OCI-LY7 (cell line): ENCODE measurements around the gene CST9. TPM values are rescaled to one million over a fixed set of nuclear protein-coding genes. Genes with fewer than 3 reads are reported as not detected.

Source experiments
- BruUV-seq: library from RNA; stranded (reverse); fragments of 400-500 nt; replicated peaks from 2 replicates; lab custom pipeline; 2021; lab: Mats Ljungman, UMichigan
- CTCF ChIA-PET: fragments of 300-600 bp; sonication (Branson Sonifier 250); formaldehyde crosslinking; loops from one replicate; lab custom pipeline; 2022; ENCODE audit warnings: antibody characterized with exemption; ENCODE audit not compliant: unreplicated experiment; lab: Charles Lee
- POLR2A ChIA-PET: fragments of 300-600 bp; sonication (Branson Sonifier 250); formaldehyde crosslinking; loops from one replicate; lab custom pipeline; 2022; ENCODE audit warnings: antibody characterized with exemption; lab: Charles Lee
- DNase-seq: peaks from one replicate; pipeline ENCODE4 v3.0.0-alpha.2; 2015; ENCODE audit warnings: low spot score
- H2AFZ ChIP-seq: fragments of 200-600 bp; sonication (generic), shearing (Covaris generic); 2 replicates; pipeline ENCODE4 v1.6.1; 2014; ENCODE audit warnings: mild to moderate bottlenecking, antibody characterized with exemption, low read length, moderate library complexity
- H3K27ac ChIP-seq: fragments of 200-600 bp; sonication (generic); 2 replicates; pipeline ENCODE4 v1.5.1; 2014; ENCODE audit warnings: mixed run types, low read depth, mild to moderate bottlenecking, moderate library complexity, low read length, inconsistent platforms; ENCODE audit not compliant: poor library complexity, severe bottlenecking
- H3K36me3 ChIP-seq: fragments of 200-600 bp; sonication (generic); 2 replicates; pipeline ENCODE4 v1.6.1; 2014; ENCODE audit warnings: mild to moderate bottlenecking, antibody characterized with exemption, low read length, moderate library complexity, mixed read lengths; ENCODE audit not compliant: insufficient read depth
- H3K4me1 ChIP-seq: fragments of 200-600 bp; sonication (generic); 2 replicates; pipeline ENCODE4 v1.5.1; 2014; ENCODE audit warnings: mild to moderate bottlenecking, low read length; ENCODE audit not compliant: insufficient read depth, poor library complexity, severe bottlenecking
- H3K4me2 ChIP-seq: fragments of 200-600 bp; sonication (generic); 2 replicates; pipeline ENCODE4 v1.6.1; 2014; ENCODE audit warnings: mild to moderate bottlenecking, low read length
- H3K4me3 ChIP-seq: fragments of 200-600 bp; sonication (generic); 2 replicates; pipeline ENCODE4 v1.5.1; 2014; ENCODE audit warnings: mild to moderate bottlenecking, low read depth, low read length; ENCODE audit not compliant: poor library complexity, severe bottlenecking
- H3K79me2 ChIP-seq: fragments of 200-600 bp; sonication (generic); 2 replicates; pipeline ENCODE4 v1.6.1; 2016; ENCODE audit warnings: low read depth, mild to moderate bottlenecking, low read length, moderate library complexity, mixed read lengths; ENCODE audit not compliant: insufficient read depth
- H3K9me2 ChIP-seq: fragments of 200-600 bp; sonication (generic); 2 replicates; pipeline ENCODE4 v1.6.1; 2016; ENCODE audit warnings: mild to moderate bottlenecking, low read length, mixed read lengths; ENCODE audit not compliant: insufficient read depth
- H3K9me3 ChIP-seq: fragments of 200-600 bp; sonication (generic); 2 replicates; pipeline ENCODE4 v1.6.1; 2014; ENCODE audit warnings: mild to moderate bottlenecking, mixed run types, low read length, mixed read lengths
- H4K20me1 ChIP-seq: fragments of 200-600 bp; sonication (generic); 2 replicates; pipeline ENCODE4 v1.6.1; 2014; ENCODE audit warnings: mild to moderate bottlenecking, antibody characterized with exemption, low read length, moderate library complexity, mixed read lengths; ENCODE audit not compliant: insufficient read depth
- EZH2phosphoT487 ChIP-seq: fragments of 200-600 bp; sonication (generic); IDR thresholded peaks from 2 replicates; pipeline ENCODE4 v1.6.1; 2018; ENCODE audit warnings: low read depth, borderline replicate concordance, mild to moderate bottlenecking, mixed run types, antibody characterized with exemption, low read length, moderate library complexity, mixed read lengths
- intact Hi-C: fragments of 100-400 bp; cut with micrococcal nuclease; formaldehyde crosslinking; loops from one replicate; pipeline ENCODE4 v1.10.0; 2022; ENCODE audit not compliant: unreplicated experiment
- total RNA-seq, 2 experiments: library from RNA; depleted of rRNA in 1 of 2; stranded (reverse); fragments of >200 nt in 1 of 2; shearing (Covaris generic) in 1 of 2; gene quantifications; 2 replicates each; pipeline ENCODE4 v1.2.3, GENCODE V29; 2014 to 2022
- TF ChIP-seq, protein P1 (sequence below): fragments of 200-600 bp; sonication (generic); conservative IDR thresholded peaks from 2 replicates; pipeline ENCODE4 v1.5.1; 2014; ENCODE audit warnings: mild to moderate bottlenecking, antibody characterized with exemption, low read length, moderate library complexity, mixed read lengths

The CST9 gene
- total RNA-seq, 2 experiments from 2014 or later, result not detected

DNA sequence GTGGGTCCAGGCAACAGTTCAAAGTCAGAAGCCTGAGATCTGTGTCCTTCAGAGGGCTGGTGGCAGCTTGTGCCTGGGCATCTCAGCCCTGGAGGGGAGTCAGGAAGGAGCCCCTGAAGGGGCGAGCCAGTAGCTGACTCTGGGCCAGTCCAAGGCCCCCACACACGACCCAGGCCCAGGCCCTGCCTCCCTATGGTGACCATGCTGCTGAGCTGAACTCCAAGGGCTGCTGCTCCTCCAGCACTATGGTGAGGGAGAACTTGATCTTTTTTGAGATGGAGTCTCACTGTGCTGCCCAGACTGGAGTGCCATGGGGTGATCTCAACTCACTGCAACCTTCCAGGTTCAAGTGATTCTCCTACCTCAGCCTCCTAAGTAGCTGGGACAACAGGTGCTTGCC, 47.2 kb upstream of the CST9 start:
- Histone ChIP-seq H2AFZ (no peak overlapping the region), H3K27ac (no peak overlapping the region), H4K20me1 (no peaks in the 10 kb centered on the region)

DNA sequence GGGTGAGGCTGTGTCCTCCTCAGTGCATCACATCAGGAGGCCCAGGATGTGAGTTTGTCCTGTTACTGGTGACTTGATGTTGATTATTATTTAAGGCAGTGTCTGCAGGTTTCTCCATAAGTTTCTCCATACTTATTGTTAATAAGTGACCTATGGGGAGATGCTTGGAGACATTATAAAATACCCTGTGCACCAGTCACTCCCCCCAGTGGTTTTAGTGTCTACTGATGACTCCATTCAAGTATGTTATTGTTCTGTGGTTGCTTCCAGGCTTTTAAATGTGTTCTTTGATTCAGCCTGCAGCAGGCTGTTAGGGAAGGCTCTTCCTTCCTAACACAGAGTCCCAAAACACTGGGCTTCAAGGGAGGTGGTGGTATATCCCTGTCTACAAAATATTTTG, 46.7 kb upstream of the CST9 start:
- H4K20me1 ChIP-seq, result no peaks in the 10 kb centered on the region
- H3K9me3 ChIP-seq, result no peaks in the 10 kb centered on the region
- BruUV-seq, result no TSS peak
- no peak overlapping the region for H3K4me2 ChIP-seq
- H2AFZ ChIP-seq, result no peak overlapping the region
- ChIA-PET CTCF (no interaction called here), POLR2A (no interaction called here)
- H3K4me3 ChIP-seq, result no peak overlapping the region
- H3K27ac ChIP-seq, result no peak overlapping the region
- intact Hi-C loops, result no loop called here
- H3K9me2 ChIP-seq, result no peaks in the 10 kb centered on the region
- no peaks in the 10 kb centered on the region for H3K4me1 ChIP-seq
- H3K79me2 ChIP-seq, result no peaks in the 10 kb centered on the region
- no peak for DNase-seq
- TF ChIP-seq EZH2phosphoT487, result no peak
- TF ChIP-seq, protein P1, sequence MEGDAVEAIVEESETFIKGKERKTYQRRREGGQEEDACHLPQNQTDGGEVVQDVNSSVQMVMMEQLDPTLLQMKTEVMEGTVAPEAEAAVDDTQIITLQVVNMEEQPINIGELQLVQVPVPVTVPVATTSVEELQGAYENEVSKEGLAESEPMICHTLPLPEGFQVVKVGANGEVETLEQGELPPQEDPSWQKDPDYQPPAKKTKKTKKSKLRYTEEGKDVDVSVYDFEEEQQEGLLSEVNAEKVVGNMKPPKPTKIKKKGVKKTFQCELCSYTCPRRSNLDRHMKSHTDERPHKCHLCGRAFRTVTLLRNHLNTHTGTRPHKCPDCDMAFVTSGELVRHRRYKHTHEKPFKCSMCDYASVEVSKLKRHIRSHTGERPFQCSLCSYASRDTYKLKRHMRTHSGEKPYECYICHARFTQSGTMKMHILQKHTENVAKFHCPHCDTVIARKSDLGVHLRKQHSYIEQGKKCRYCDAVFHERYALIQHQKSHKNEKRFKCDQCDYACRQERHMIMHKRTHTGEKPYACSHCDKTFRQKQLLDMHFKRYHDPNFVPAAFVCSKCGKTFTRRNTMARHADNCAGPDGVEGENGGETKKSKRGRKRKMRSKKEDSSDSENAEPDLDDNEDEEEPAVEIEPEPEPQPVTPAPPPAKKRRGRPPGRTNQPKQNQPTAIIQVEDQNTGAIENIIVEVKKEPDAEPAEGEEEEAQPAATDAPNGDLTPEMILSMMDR, result no peak
- H3K36me3 ChIP-seq, result no peaks in the 10 kb centered on the region

More for the DNA sequence above, 47.2 kb upstream of the CST9 start:
- Histone ChIP-seq H3K79me2 (no peaks in the 10 kb centered on the region), H3K4me3 (no peak overlapping the region), H3K9me2 (no peaks in the 10 kb centered on the region), H3K36me3 (no peaks in the 10 kb centered on the region), H3K4me2 (no peak overlapping the region), H3K9me3 (no peaks in the 10 kb centered on the region), H3K4me1 (no peaks in the 10 kb centered on the region)
- DNase-seq, result no peak
- POLR2A ChIA-PET, result no interaction called here
- CTCF ChIA-PET, result no interaction called here
- intact Hi-C loops, result no loop called here
- TF ChIP-seq, protein P1, result no peak
- TF ChIP-seq EZH2phosphoT487, result no peak
- BruUV-seq, result no TSS peak

DNA sequence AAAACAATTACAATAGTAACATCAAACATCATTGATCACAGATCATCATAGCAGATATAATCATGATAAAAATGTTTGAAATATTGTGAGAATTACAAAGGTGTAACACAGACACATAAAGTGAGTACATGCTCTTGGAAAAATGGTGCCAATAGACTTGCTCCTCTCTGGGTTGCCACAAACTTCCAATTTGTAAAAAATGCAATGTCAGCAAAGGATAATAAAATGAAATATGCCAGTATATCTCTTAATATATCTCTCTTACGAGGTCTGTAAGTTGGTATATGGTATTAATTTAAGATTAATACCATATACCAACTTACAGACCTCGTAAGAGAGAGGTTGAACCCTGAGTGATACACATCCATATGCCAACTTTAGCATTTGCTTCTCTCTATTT, 45.4 kb upstream of the CST9 start:
- H3K9me3 ChIP-seq, result no peaks in the 10 kb centered on the region
- no peaks in the 10 kb centered on the region for H3K9me2 ChIP-seq
- no peak for DNase-seq
- H3K4me3 ChIP-seq, result no peak overlapping the region
- ChIA-PET POLR2A (no interaction called here), CTCF (no interaction called here)
- no TSS peak for BruUV-seq
- intact Hi-C loops, result no loop called here
- no peaks in the 10 kb centered on the region for H3K36me3 ChIP-seq
- H4K20me1 ChIP-seq, result no peaks in the 10 kb centered on the region
- no peak for TF ChIP-seq EZH2phosphoT487
- TF ChIP-seq, protein P1, result no peak
- H3K4me1 ChIP-seq, result no peaks in the 10 kb centered on the region
- no peaks in the 10 kb centered on the region for H3K79me2 ChIP-seq
- H3K27ac ChIP-seq, result no peak overlapping the region
- H2AFZ ChIP-seq, result no peak overlapping the region
- no peak overlapping the region for H3K4me2 ChIP-seq
